ENCODE measurements around the gene MAGED2. TPM values are rescaled to one million over a fixed set of nuclear protein-coding genes. Genes with fewer than 3 reads are reported as not detected.

MAGED2 gene
- total and polyA plus RNA-seq, 9 of the 15 experiments (the other 6 are each of a cell fraction or from before 2014, with no cell fraction given) = 19.7 to 49.1 (median 23.1) TPM

GRCh38 chrX:54776987-54777672 is 30.4 kb upstream of the MAGED2 start:
- CTCF ChIA-PET (ENCODE audit: low intra/inter-chr PET ratio) = no interaction called here
- no peaks in the 10 kb centered on the region for H3K9me3 ChIP-seq (replicated peaks; ENCODE audit: control insufficient read depth, insufficient read depth, low read depth, low read length)
- no peaks in the 10 kb centered on the region for H3K9me1 ChIP-seq (ENCODE audit: control insufficient read depth, insufficient read depth, low read length)
- in situ Hi-C loops (cut with MboI) (no loop called here), intact Hi-C loops (cut with micrococcal nuclease) (no loop called here)
- no peaks in the 10 kb centered on the region for H4K20me1 ChIP-seq (replicated peaks; ENCODE audit: control insufficient read depth, insufficient read depth, low read length)
- no peaks in the 10 kb centered on the region for H3K4me1 ChIP-seq (replicated peaks in 1 of 2; ENCODE audit: control insufficient read depth in 2 of 2, insufficient read depth in 2 of 2, low read length in 2 of 2)
- BruUV-seq (replicated peaks) = no TSS peak
- no peaks in the 10 kb centered on the region for H3K36me3 ChIP-seq (ENCODE audit: control insufficient read depth, insufficient read depth, low read length)
- no peak overlapping the region for H3K4me3 ChIP-seq
- H3K79me2 ChIP-seq (ENCODE audit: control insufficient read depth, insufficient read depth, low read length) = no peaks in the 10 kb centered on the region
- H3K27ac ChIP-seq (ENCODE audit: extremely low read depth, low read depth, low read length) = no peak overlapping the region
- FAIRE-seq = no peak
- H2AFZ ChIP-seq (ENCODE audit: low read depth, low read length) = no peak overlapping the region
- H3K4me2 ChIP-seq (ENCODE audit: insufficient read depth, low read length) = no peak overlapping the region
- no peak for ATAC-seq
- H3K27me3 ChIP-seq (ENCODE audit: control insufficient read depth in 2 of 2, insufficient read depth in 2 of 2, low read length in 2 of 2) = no peaks in the 10 kb centered on the region
- DNase-seq (ENCODE audit: extremely low read depth in 1 of 4, low spot score in 3 of 4) = no peak
- 0% methylated on average over 5 of the region's 6 CpGs for WGBS (ENCODE audit: insufficient coverage, low coverage, missing lambda C conversion rate)
- POLR2A ChIA-PET = no interaction called here
- no peak overlapping the region for H3K9ac ChIP-seq (ENCODE audit: insufficient read depth in 1 of 2, low read depth in 2 of 2, low read length in 2 of 2)
- no peak for TF ChIP-seq HDAC1 (IDR thresholded peaks at IDR 0.05)
- TF ChIP-seq ILK (tag; IDR thresholded peaks at IDR 0.05; ENCODE audit: borderline replicate concordance, low read depth) = no peak
- no peak for TF ChIP-seq MCM3 (IDR thresholded peaks at IDR 0.05)
- no peak for TF ChIP-seq PHF20 (IDR thresholded peaks at IDR 0.05; ENCODE audit: partially characterized antibody)
- no peak for TF ChIP-seq BRD9 (IDR thresholded peaks at IDR 0.05; ENCODE audit: low read depth, partially characterized antibody)
- no peak for TF ChIP-seq SRSF9 (IDR thresholded peaks at IDR 0.05; ENCODE audit: borderline replicate concordance, low read depth, low read length)
- TF ChIP-seq ELF4 (CRISPR knock-in tag; IDR thresholded peaks at IDR 0.05) = no peak
- no peak for TF ChIP-seq HOMEZ (CRISPR knock-in tag; IDR thresholded peaks at IDR 0.05)
- TF ChIP-seq ZBTB43 (CRISPR knock-in tag; IDR thresholded peaks at IDR 0.05) = no peak
- no peak for TF ChIP-seq PCBP2 (IDR thresholded peaks at IDR 0.05; ENCODE audit: low read depth, low read length, poor library complexity, severe bottlenecking)
- TF ChIP-seq FOXJ2 (tag; IDR thresholded peaks at IDR 0.05) = no peak
- TF ChIP-seq NR2C2 (CRISPR knock-in tag; IDR thresholded peaks at IDR 0.05) = no peak
- no peak for TF ChIP-seq NR2C2 (tag; IDR thresholded peaks at IDR 0.05)
- no peak for TF ChIP-seq SMC3 (conservative IDR thresholded peaks at IDR 0.05; ENCODE audit: insufficient read depth, low read depth, low read length)
- no peak for TF ChIP-seq MBD2 (IDR thresholded peaks at IDR 0.05; ENCODE audit: borderline replicate concordance, low read depth)
- TF ChIP-seq ZNF398 (CRISPR knock-in tag; IDR thresholded peaks at IDR 0.05) = no peak
- TF ChIP-seq TCF15 (CRISPR knock-in tag; IDR thresholded peaks at IDR 0.05) = no peak

Measured in K562 (cell line).